ENCODE data around the gene C16orf82. TPM values are rescaled to one million over a fixed set of nuclear protein-coding genes. Genes with fewer than 3 reads are reported as not detected.

Gene C16orf82
- total and polyA plus RNA-seq, 9 of the 15 experiments (the other 6 are each of a cell fraction or from before 2014, with no cell fraction given) = not detected

DNA sequence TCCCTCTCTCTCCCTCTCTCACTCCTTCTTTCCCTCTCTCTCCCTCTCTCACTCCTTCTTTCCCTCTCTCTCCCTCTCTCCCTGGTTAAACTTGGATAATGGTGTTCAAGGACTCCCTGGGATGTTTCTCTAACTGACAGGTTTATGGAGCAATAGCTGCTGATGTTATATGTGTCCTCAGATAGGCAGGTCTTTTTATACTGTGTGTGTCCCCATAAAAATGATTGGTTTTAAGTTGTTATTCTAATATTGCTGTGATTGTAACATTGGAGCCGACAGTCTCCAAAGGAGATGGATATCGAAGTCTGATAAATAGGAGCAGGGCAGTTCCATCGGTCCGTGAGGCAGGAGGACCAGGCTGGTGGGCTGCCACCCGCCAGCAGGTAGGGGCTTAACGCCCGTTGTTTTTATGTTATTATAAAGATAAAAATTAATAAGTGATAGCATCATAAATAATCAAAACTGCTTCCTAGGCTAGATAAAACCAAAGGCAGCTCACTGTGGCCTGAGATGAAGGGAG, 38.1 kb upstream of the C16orf82 start (continued):
- TF ChIP-seq EP300 (IDR thresholded peaks at IDR 0.05; ENCODE audit: low read length) (no peak), NFATC3 (IDR thresholded peaks at IDR 0.05) (no peak), ARID4B (CRISPR knock-in tag; IDR thresholded peaks at IDR 0.05) (no peak), SIN3B (IDR thresholded peaks at IDR 0.05; ENCODE audit: low read depth) (no peak), HDAC3 (IDR thresholded peaks at IDR 0.05; ENCODE audit: borderline replicate concordance, partially characterized antibody) (no peak), ZNF134 (CRISPR knock-in tag; conservative IDR thresholded peaks at IDR 0.05) (no peak), EZH2 (IDR thresholded peaks at IDR 0.05; ENCODE audit: borderline replicate concordance, low read depth, low read length) (no peak), TGIF2 (CRISPR knock-in tag; IDR thresholded peaks at IDR 0.05) (no peak), KHSRP (IDR thresholded peaks at IDR 0.05) (no peak), CBX8 (IDR thresholded peaks at IDR 0.05; ENCODE audit: borderline replicate concordance, extremely low read depth, low read depth, low read length, poor library complexity, severe bottlenecking) (no peak), HIVEP1 (CRISPR knock-in tag; IDR thresholded peaks at IDR 0.05) (no peak), ZFP30 (CRISPR knock-in tag; IDR thresholded peaks at IDR 0.05; ENCODE audit: borderline replicate concordance) (no peak)
